ENCODE measurements around the gene IL9R. TPM values are rescaled to one million over a fixed set of nuclear protein-coding genes. Genes with fewer than 3 reads are reported as not detected.
"Not testable (repeated sequence)": the region's sequence is repeated elsewhere in the genome, so short reads cannot be mapped to it uniquely, and the experiment has no call there.

Gene IL9R
- total and polyA plus RNA-seq, 9 of the 15 experiments (the other 6 are each of a cell fraction or from before 2014, with no cell fraction given): 0.58 to 2.7 (median 1.6) TPM

- H3K4me3 ChIP-seq; FAIRE-seq; H3K27ac ChIP-seq (ENCODE audit: extremely low read depth, low read depth, low read length); H3K4me1 ChIP-seq (replicated peaks in 1 of 2; ENCODE audit: control insufficient read depth in 2 of 2, insufficient read depth in 2 of 2, low read length in 2 of 2); H2AFZ ChIP-seq (ENCODE audit: low read depth, low read length); intact Hi-C loops (cut with micrococcal nuclease); in situ Hi-C loops (cut with MboI); H4K20me1 ChIP-seq (replicated peaks; ENCODE audit: control insufficient read depth, insufficient read depth, low read length); POLR2A ChIA-PET; H3K9me1 ChIP-seq (ENCODE audit: control insufficient read depth, insufficient read depth, low read length); H3K36me3 ChIP-seq (ENCODE audit: control insufficient read depth, insufficient read depth, low read length); ATAC-seq; H3K27me3 ChIP-seq (ENCODE audit: control insufficient read depth in 2 of 2, insufficient read depth in 2 of 2, low read length in 2 of 2); H3K4me2 ChIP-seq (ENCODE audit: insufficient read depth, low read length); CTCF ChIA-PET (ENCODE audit: low intra/inter-chr PET ratio); H3K79me2 ChIP-seq (ENCODE audit: control insufficient read depth, insufficient read depth, low read length); H3K9ac ChIP-seq (ENCODE audit: insufficient read depth in 1 of 2, low read depth in 2 of 2, low read length in 2 of 2); H3K9me3 ChIP-seq (replicated peaks; ENCODE audit: control insufficient read depth, insufficient read depth, low read depth, low read length); DNase-seq (ENCODE audit: extremely low read depth in 1 of 4, low spot score in 3 of 4); BruUV-seq (replicated peaks); TF ChIP-seq NR2C2 (CRISPR knock-in tag; IDR thresholded peaks at IDR 0.05): not testable (repeated sequence)
- WGBS (ENCODE audit: insufficient coverage, low coverage, missing lambda C conversion rate): no CpG with 5 or more reads among the region's 5 CpGs
- 0 out of 2 replicates have a peak, but pooled peaks have one; percentile 20 for TF ChIP-seq NR2C2 (tag; IDR thresholded peaks at IDR 0.05)
These were observed 22.4 kb downstream of the IL9R start for GRCh38 chrX:156019846-156020245.

DNA sequence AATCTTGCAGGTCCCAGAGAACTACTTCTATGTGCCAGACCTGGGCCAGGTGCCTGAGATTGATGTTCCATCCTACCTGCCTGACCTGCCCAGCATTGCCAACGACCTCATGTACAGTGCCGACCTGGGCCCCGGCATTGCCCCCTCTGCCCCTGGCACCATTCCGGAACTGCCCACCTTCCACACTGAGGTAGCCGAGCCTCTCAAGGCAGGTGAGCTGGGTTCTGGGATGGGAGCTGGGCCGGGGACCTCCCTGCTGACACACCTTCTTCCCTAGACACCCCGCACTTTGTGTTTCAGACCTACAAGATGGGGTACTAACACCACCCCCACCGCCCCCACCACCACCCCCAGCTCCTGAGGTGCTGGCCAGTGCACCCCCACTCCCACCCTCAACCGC lies 25.5 kb downstream of the IL9R start:
- ATAC-seq; intact Hi-C loops (cut with micrococcal nuclease); H3K36me3 ChIP-seq (ENCODE audit: control insufficient read depth, insufficient read depth, low read length); H3K9ac ChIP-seq (ENCODE audit: insufficient read depth in 1 of 2, low read depth in 2 of 2, low read length in 2 of 2); H3K9me3 ChIP-seq (replicated peaks; ENCODE audit: control insufficient read depth, insufficient read depth, low read depth, low read length); H3K27ac ChIP-seq (ENCODE audit: extremely low read depth, low read depth, low read length); H3K4me3 ChIP-seq; H3K4me2 ChIP-seq (ENCODE audit: insufficient read depth, low read length); H2AFZ ChIP-seq (ENCODE audit: low read depth, low read length); CTCF ChIA-PET (ENCODE audit: low intra/inter-chr PET ratio); H3K9me1 ChIP-seq (ENCODE audit: control insufficient read depth, insufficient read depth, low read length); H4K20me1 ChIP-seq (replicated peaks; ENCODE audit: control insufficient read depth, insufficient read depth, low read length); DNase-seq (ENCODE audit: extremely low read depth in 1 of 4, low spot score in 3 of 4); POLR2A ChIA-PET; FAIRE-seq; H3K27me3 ChIP-seq (ENCODE audit: control insufficient read depth in 2 of 2, insufficient read depth in 2 of 2, low read length in 2 of 2); H3K79me2 ChIP-seq (ENCODE audit: control insufficient read depth, insufficient read depth, low read length); BruUV-seq (replicated peaks); H3K4me1 ChIP-seq (replicated peaks in 1 of 2; ENCODE audit: control insufficient read depth in 2 of 2, insufficient read depth in 2 of 2, low read length in 2 of 2); in situ Hi-C loops (cut with MboI): not testable (repeated sequence)
- WGBS (ENCODE audit: insufficient coverage, low coverage, missing lambda C conversion rate): no CpG with 5 or more reads among the region's 9 CpGs

GRCh38 chrX:156024949-156025492 lies 27.5 kb downstream of the IL9R start:
- DNase-seq (ENCODE audit: extremely low read depth in 1 of 4, low spot score in 3 of 4); intact Hi-C loops (cut with micrococcal nuclease); CTCF ChIA-PET (ENCODE audit: low intra/inter-chr PET ratio); FAIRE-seq; H3K9ac ChIP-seq (ENCODE audit: insufficient read depth in 1 of 2, low read depth in 2 of 2, low read length in 2 of 2); H3K9me1 ChIP-seq (ENCODE audit: control insufficient read depth, insufficient read depth, low read length); BruUV-seq (replicated peaks); ATAC-seq; H3K9me3 ChIP-seq (replicated peaks; ENCODE audit: control insufficient read depth, insufficient read depth, low read depth, low read length); H3K4me1 ChIP-seq (replicated peaks in 1 of 2; ENCODE audit: control insufficient read depth in 2 of 2, insufficient read depth in 2 of 2, low read length in 2 of 2); H3K4me2 ChIP-seq (ENCODE audit: insufficient read depth, low read length); H3K27ac ChIP-seq (ENCODE audit: extremely low read depth, low read depth, low read length); H3K27me3 ChIP-seq (ENCODE audit: control insufficient read depth in 2 of 2, insufficient read depth in 2 of 2, low read length in 2 of 2); H3K36me3 ChIP-seq (ENCODE audit: control insufficient read depth, insufficient read depth, low read length); POLR2A ChIA-PET; H3K4me3 ChIP-seq; H4K20me1 ChIP-seq (replicated peaks; ENCODE audit: control insufficient read depth, insufficient read depth, low read length); H3K79me2 ChIP-seq (ENCODE audit: control insufficient read depth, insufficient read depth, low read length); in situ Hi-C loops (cut with MboI): not testable (repeated sequence)
- peak overlapping the region; percentile 44; the same call in 1 of the 2 replicates for H2AFZ ChIP-seq (ENCODE audit: low read depth, low read length)
- 40% methylated on average over 2 of the region's 17 CpGs for WGBS (ENCODE audit: insufficient coverage, low coverage, missing lambda C conversion rate)
